ENCODE data around the gene MAPRE2.

Gene MAPRE2

GRCh38 chr18:35089891-35090550 lies 48.8 kb downstream of the MAPRE2 start:
- Histone ChIP-seq H3K27ac (no peak overlapping the region), H2AFZ (ENCODE audit: low read depth) (no peak overlapping the region), H3K79me2 (ENCODE audit: insufficient read depth, low read depth) (no peaks in the 10 kb centered on the region), H3K4me2 (no peak overlapping the region), H3K27me3 (ENCODE audit: insufficient read depth, low read depth) (no peaks in the 10 kb centered on the region), H3K9ac (no peak overlapping the region), H4K20me1 (ENCODE audit: insufficient read depth) (no peaks in the 10 kb centered on the region), H3K36me3 (ENCODE audit: insufficient read depth) (no peaks in the 10 kb centered on the region), H3K4me1 (ENCODE audit: low read depth, poor library complexity, severe bottlenecking) (no peaks in the 10 kb centered on the region), H3K4me3 (IDR thresholded peaks at IDR 0.05; ENCODE audit: insufficient read depth, low read depth, low read length) (no peak overlapping the region)
- no peak for TF ChIP-seq CTCF (conservative IDR thresholded peaks at IDR 0.05; ENCODE audit: low read depth, low read length)

GRCh38 chr18:35091841-35092240 lies 50.6 kb downstream of the MAPRE2 start:
- H3K9ac ChIP-seq = no peak overlapping the region
- H2AFZ ChIP-seq (ENCODE audit: low read depth) = no peak overlapping the region
- H4K20me1 ChIP-seq (ENCODE audit: insufficient read depth) = no peaks in the 10 kb centered on the region
- H3K4me2 ChIP-seq = no peak overlapping the region
- no peaks in the 10 kb centered on the region for H3K4me1 ChIP-seq (ENCODE audit: low read depth, poor library complexity, severe bottlenecking)
- no peaks in the 10 kb centered on the region for H3K27me3 ChIP-seq (ENCODE audit: insufficient read depth, low read depth)
- no peaks in the 10 kb centered on the region for H3K79me2 ChIP-seq (ENCODE audit: insufficient read depth, low read depth)
- no peak for TF ChIP-seq CTCF (conservative IDR thresholded peaks at IDR 0.05; ENCODE audit: low read depth, low read length)
- no peaks in the 10 kb centered on the region for H3K36me3 ChIP-seq (ENCODE audit: insufficient read depth)
- H3K27ac ChIP-seq = no peak overlapping the region
- H3K4me3 ChIP-seq (IDR thresholded peaks at IDR 0.05; ENCODE audit: insufficient read depth, low read depth, low read length) = no peak overlapping the region

- no peaks in the 10 kb centered on the region for H3K27me3 ChIP-seq (ENCODE audit: insufficient read depth, low read depth)
- H4K20me1 ChIP-seq (ENCODE audit: insufficient read depth) = no peaks in the 10 kb centered on the region
- H3K79me2 ChIP-seq (ENCODE audit: insufficient read depth, low read depth) = no peaks in the 10 kb centered on the region
- H3K9ac ChIP-seq = no peak overlapping the region
- H3K36me3 ChIP-seq (ENCODE audit: insufficient read depth) = no peaks in the 10 kb centered on the region
- no peak overlapping the region for H3K27ac ChIP-seq
- H3K4me1 ChIP-seq (ENCODE audit: low read depth, poor library complexity, severe bottlenecking) = no peaks in the 10 kb centered on the region
- no peak overlapping the region for H3K4me3 ChIP-seq (IDR thresholded peaks at IDR 0.05; ENCODE audit: insufficient read depth, low read depth, low read length)
- no peak overlapping the region for H3K4me2 ChIP-seq
- no peak for TF ChIP-seq CTCF (conservative IDR thresholded peaks at IDR 0.05; ENCODE audit: low read depth, low read length)
- no peak overlapping the region for H2AFZ ChIP-seq (ENCODE audit: low read depth)
Observed at GRCh38 chr18:35095983-35096676, 54.9 kb downstream of the MAPRE2 start.

- no peak overlapping the region for H3K9ac ChIP-seq
- H3K4me2 ChIP-seq = no peak overlapping the region
- H2AFZ ChIP-seq (ENCODE audit: low read depth) = no peak overlapping the region
- no peaks in the 10 kb centered on the region for H3K4me1 ChIP-seq (ENCODE audit: low read depth, poor library complexity, severe bottlenecking)
- H3K79me2 ChIP-seq (ENCODE audit: insufficient read depth, low read depth) = no peaks in the 10 kb centered on the region
- H3K27ac ChIP-seq = no peak overlapping the region
- TF ChIP-seq CTCF (conservative IDR thresholded peaks at IDR 0.05; ENCODE audit: low read depth, low read length) = no peak
- H3K36me3 ChIP-seq (ENCODE audit: insufficient read depth) = no peaks in the 10 kb centered on the region
- H4K20me1 ChIP-seq (ENCODE audit: insufficient read depth) = no peaks in the 10 kb centered on the region
- H3K4me3 ChIP-seq (IDR thresholded peaks at IDR 0.05; ENCODE audit: insufficient read depth, low read depth, low read length) = no peak overlapping the region
- no peaks in the 10 kb centered on the region for H3K27me3 ChIP-seq (ENCODE audit: insufficient read depth, low read depth)
Observed at GRCh38 chr18:35096677-35097011, 55.4 kb downstream of the MAPRE2 start.
